ENCODE measurements around the gene ZSCAN1.

Gene ZSCAN1

GRCh38 chr19:58084596-58085347 lies 50.9 kb downstream of the ZSCAN1 start:
- no peak for DNase-seq

GRCh38 chr19:58085348-58085875 lies 51.6 kb downstream of the ZSCAN1 start:
- no peak for DNase-seq

- no peak for DNase-seq
These were observed 53.2 kb downstream of the ZSCAN1 start for GRCh38 chr19:58086825-58087710.

GRCh38 chr19:58088521-58089052 lies 54.8 kb downstream of the ZSCAN1 start:
- DNase-seq = no peak

GRCh38 chr19:58089846-58090245 lies 56.0 kb downstream of the ZSCAN1 start:
- no peak for DNase-seq

- no peak for DNase-seq
These were observed 57.6 kb downstream of the ZSCAN1 start for GRCh38 chr19:58091251-58091995.

GRCh38 chr19:58093071-58093470 lies 59.2 kb downstream of the ZSCAN1 start:
- DNase-seq = no peak

GRCh38 chr19:58095328-58095727 lies 61.5 kb downstream of the ZSCAN1 start:
- DNase-seq = no peak

GRCh38 chr19:58096884-58097283 lies 63.1 kb downstream of the ZSCAN1 start:
- DNase-seq = no peak

GRCh38 chr19:58097349-58097748 lies 63.5 kb downstream of the ZSCAN1 start:
- no peak for DNase-seq

GRCh38 chr19:58097781-58098681 lies 64.2 kb downstream of the ZSCAN1 start, which contains the start of gene ZSCAN18:
Gene ZSCAN18, minus strand, starts transcription at chr19:58098231. Its CDS starts 7,964 bp downstream, at chr19:58090267.
- peak; percentile 83 for DNase-seq

- no peak for DNase-seq
These were observed 64.8 kb downstream of the ZSCAN1 start for GRCh38 chr19:58098682-58098998.
